HUES6 (cell line): ENCODE data around the gene LIF.

Experiments
- H3K27ac ChIP-seq: 2 replicates; pipeline ENCODE4 v1.7.0; 2013; ENCODE audit warnings: low read depth, mild to moderate bottlenecking, low read length, inconsistent platforms
- H3K27me3 ChIP-seq: 2 replicates; pipeline ENCODE4 v1.6.1; 2013; ENCODE audit warnings: low read length; ENCODE audit not compliant: control insufficient read depth, insufficient read depth
- H3K36me3 ChIP-seq: 2 replicates; pipeline ENCODE4 v1.6.1; 2013; ENCODE audit warnings: low read length; ENCODE audit not compliant: control insufficient read depth, insufficient read depth
- H3K4me1 ChIP-seq: 2 replicates; pipeline ENCODE4 v1.6.1; 2013; ENCODE audit warnings: low read length; ENCODE audit not compliant: control insufficient read depth, insufficient read depth
- H3K4me3 ChIP-seq: 2 replicates; pipeline ENCODE4 v1.5.1; 2013; ENCODE audit warnings: low read depth, low read length
- H3K9ac ChIP-seq: one replicate; pipeline ENCODE4 v1.6.1; 2013; ENCODE audit warnings: mild to moderate bottlenecking, low read length
- H3K9me3 ChIP-seq: 2 replicates; pipeline ENCODE4 v1.6.1; 2013; ENCODE audit warnings: low read depth, low read length; ENCODE audit not compliant: control insufficient read depth, insufficient read depth

Gene LIF

GRCh38 chr22:30191040-30191701 lies 55.4 kb downstream of the LIF start:
- H3K4me1 ChIP-seq, result peaks cover 27% of the 10 kb centered on the region
- H3K9me3 ChIP-seq, result no peaks in the 10 kb centered on the region
- H3K9ac ChIP-seq, result no peak overlapping the region
- no peak overlapping the region for H3K4me3 ChIP-seq
- no peaks in the 10 kb centered on the region for H3K36me3 ChIP-seq
- H3K27ac ChIP-seq, result no peak overlapping the region
- no peaks in the 10 kb centered on the region for H3K27me3 ChIP-seq

GRCh38 chr22:30190574-30190973 lies 56.0 kb downstream of the LIF start:
- Histone ChIP-seq H3K9ac (no peak overlapping the region), H3K36me3 (no peaks in the 10 kb centered on the region), H3K27me3 (no peaks in the 10 kb centered on the region), H3K4me3 (no peak overlapping the region), H3K9me3 (no peaks in the 10 kb centered on the region), H3K4me1 (peaks cover 23% of the 10 kb centered on the region), H3K27ac (no peak overlapping the region)
